K562 (cell line): ENCODE measurements around the gene CXCL6. TPM values are rescaled to one million over a fixed set of nuclear protein-coding genes. Genes with fewer than 3 reads are reported as not detected.

Experiments
- CBFA2T2 ChIP-seq: fragments of 450-650 bp; conservative IDR thresholded peaks from 2 replicates; pipeline ENCODE4 v1.6.1; 2017; ENCODE audit warnings: mild to moderate bottlenecking
- DIDO1 ChIP-seq: fragments of 450-650 bp; IDR thresholded peaks from 2 replicates; pipeline ENCODE4 v1.6.1; 2016; ENCODE audit warnings: low read depth, missing biosample characterization, missing genetic modification characterization
- ELF1 ChIP-seq: fragments of 200-800 bp; sonication (Bioruptor generic); IDR thresholded peaks from 2 replicates; pipeline ENCODE4 v1.6.1; 2016; ENCODE audit warnings: missing genetic modification characterization, missing compliant biosample characterization
- FOXK1 ChIP-seq: sonication (generic); formaldehyde crosslinking; IDR thresholded peaks from 2 replicates; pipeline ENCODE4 v1.8.0; 2022; ENCODE audit warnings: missing genetic modification reagents, mild to moderate bottlenecking, borderline replicate concordance
- FOXK2 ChIP-seq, 2 experiments: fragments of 450-650 bp; IDR thresholded peaks in 1 of 2; conservative IDR thresholded peaks in 1 of 2; 2 replicates each; pipeline ENCODE4 v1.6.1; 2016; ENCODE audit warnings: low read depth in 2 of 2, mild to moderate bottlenecking in 1 of 2
- FOXP1 ChIP-seq: sonication (generic); formaldehyde crosslinking; IDR thresholded peaks from 2 replicates; pipeline ENCODE4 v1.8.0; 2022; ENCODE audit warnings: mild to moderate bottlenecking, missing genetic modification reagents
- HDAC8 ChIP-seq: fragments of 450-650 bp; IDR thresholded peaks from 2 replicates; pipeline ENCODE4 v1.6.1; 2016; ENCODE audit warnings: mild to moderate bottlenecking, missing genetic modification characterization, moderate library complexity, missing compliant biosample characterization
- MAFG ChIP-seq: fragments of 450-650 bp; conservative IDR thresholded peaks from 2 replicates; pipeline ENCODE4 v1.6.1; 2016; ENCODE audit warnings: missing genetic modification characterization, missing compliant biosample characterization
- MAZ ChIP-seq, 2 experiments: fragments of 450-650 bp in 1 of 2; sonication (generic) in 1 of 2; formaldehyde crosslinking; IDR thresholded peaks in 1 of 2; conservative IDR thresholded peaks in 1 of 2; 2 replicates each; pipeline versions ENCODE4 v1.4.0 to v1.5.0; 2020; ENCODE audit warnings: mild to moderate bottlenecking in 1 of 2, missing genetic modification reagents in 1 of 2
- MCM7 ChIP-seq, 2 experiments: fragments of 450-650 bp; IDR thresholded peaks; 2 replicates each; pipeline ENCODE4 v1.6.1; 2016 to 2018
- NCOA4 ChIP-seq: fragments of 450-650 bp; IDR thresholded peaks from 2 replicates; pipeline ENCODE4 v1.6.1; 2018; ENCODE audit warnings: mild to moderate bottlenecking; ENCODE audit not compliant: partially characterized antibody
- NR2F6 ChIP-seq: fragments of 450-650 bp; formaldehyde crosslinking; IDR thresholded peaks from 2 replicates; pipeline ENCODE4 v1.4.0; 2020; ENCODE audit warnings: mild to moderate bottlenecking
- POLR3A ChIP-seq: IDR thresholded peaks from 2 replicates; pipeline ENCODE4 v1.6.1; 2011; ENCODE audit warnings: borderline replicate concordance, mild to moderate bottlenecking, moderate library complexity; ENCODE audit not compliant: insufficient read length, insufficient read depth; ENCODE audit errors: extremely low read depth
- PTRF ChIP-seq: fragments of 450-650 bp; IDR thresholded peaks from 2 replicates; pipeline ENCODE4 v1.6.1; 2016; ENCODE audit warnings: mild to moderate bottlenecking, missing genetic modification characterization, missing compliant biosample characterization
- PYGO2 ChIP-seq: fragments of 450-650 bp; IDR thresholded peaks from 2 replicates; pipeline ENCODE4 v1.6.1; 2016; ENCODE audit warnings: mild to moderate bottlenecking, missing genetic modification characterization, moderate library complexity, missing compliant biosample characterization
- RCOR1 ChIP-seq, 2 experiments: IDR thresholded peaks; 2 replicates each; pipeline ENCODE4 v1.6.1; 2012; ENCODE audit warnings: low read depth in 2 of 2, low read length in 2 of 2, borderline replicate concordance in 1 of 2, improper control_type of control experiment in 1 of 2
- SIX5 ChIP-seq, 2 experiments: IDR thresholded peaks; 2 replicates each; pipeline ENCODE4 v1.6.1; 2011; ENCODE audit warnings: low read length in 2 of 2, borderline replicate concordance in 1 of 2, low read depth in 1 of 2, mild to moderate bottlenecking in 1 of 2, moderate library complexity in 1 of 2; ENCODE audit not compliant: insufficient read depth in 1 of 2
- STAT5B ChIP-seq: fragments of 250-450 bp; sonication (Bioruptor Pico); IDR thresholded peaks from 2 replicates; pipeline ENCODE4 v1.8.0; 2021; ENCODE audit warnings: mild to moderate bottlenecking, inconsistent platforms
- TAF9B ChIP-seq: fragments of 450-650 bp; IDR thresholded peaks from 2 replicates; pipeline ENCODE4 v1.6.1; 2018; ENCODE audit warnings: mild to moderate bottlenecking; ENCODE audit not compliant: partially characterized antibody
- TBP ChIP-seq: optimal IDR thresholded peaks from 2 replicates; pipeline ENCODE3; 2011; ENCODE audit warnings: low read depth, low read length, improper control_type of control experiment
- ZNF347 ChIP-seq: fragments of 450-650 bp; formaldehyde crosslinking; IDR thresholded peaks from 2 replicates; pipeline ENCODE4 v1.4.0; 2020; ENCODE audit warnings: low read depth, mild to moderate bottlenecking, moderate library complexity
- ZNF668 ChIP-seq: fragments of 250-450 bp; sonication (Bioruptor Pico); IDR thresholded peaks from 2 replicates; pipeline ENCODE4 v1.8.0; 2022; ENCODE audit warnings: mild to moderate bottlenecking, inconsistent platforms
- ZNF766 ChIP-seq: fragments of 200-800 bp; sonication (Bioruptor generic); conservative IDR thresholded peaks from 2 replicates; pipeline ENCODE4 v1.6.1; 2016; ENCODE audit warnings: missing genetic modification characterization, missing compliant biosample characterization
- polyA plus RNA-seq, 8 experiments: library from polyadenylated mRNA; depleted of rRNA in 4 of 8; stranded (reverse) in 5 of 8; unstranded in 3 of 8; fragments of >200 nt; fragmentation: Nextera tagmentation in 2 of 8; fragmentation: Illumina TruSeq in 1 of 8; extraction: Ambion mirVana in 2 of 8; extraction: Trizol in 1 of 8; gene quantifications; 2 replicates each; pipeline versions ENCODE4 v1.2.1 to v1.2.3, GENCODE V29; 2011 to 2014; ENCODE audit warnings: inconsistent platforms in 1 of 8, missing spikeins in 1 of 8
- total RNA-seq, 7 experiments: library from RNA; depleted of rRNA in 6 of 7; stranded (reverse); fragments of >200 nt in 6 of 7; fragmentation: Illumina TruSeq in 2 of 7; extraction: Trizol in 2 of 7; gene quantifications; 2 replicates each; pipeline versions ENCODE4 v1.2.1 to v1.2.3, GENCODE V29; 2011 to 2021; ENCODE audit warnings: low replicate concordance in 1 of 7
- TF ChIP-seq, protein P1 (sequence below), 2 experiments: IDR thresholded peaks in 1 of 2; conservative IDR thresholded peaks in 1 of 2; 2 replicates each; pipeline ENCODE4 v1.6.1; 2016; ENCODE audit warnings: low read depth in 2 of 2, mild to moderate bottlenecking in 1 of 2, missing compliant biosample characterization in 1 of 2, missing genetic modification characterization in 1 of 2, moderate library complexity in 1 of 2
- TF ChIP-seq, protein P2 (sequence below), 2 experiments: fragments of 200-800 bp in 1 of 2; sonication (Bioruptor generic) in 1 of 2; sonication (generic) in 1 of 2; formaldehyde crosslinking in 1 of 2; IDR thresholded peaks in 1 of 2; conservative IDR thresholded peaks in 1 of 2; 2 replicates each; pipeline versions ENCODE4 v1.5.0 to v1.6.1; 2016 to 2020; ENCODE audit warnings: missing compliant biosample characterization in 1 of 2, missing genetic modification characterization in 1 of 2, missing genetic modification reagents in 1 of 2

Gene CXCL6
- total and polyA plus RNA-seq, 9 of the 15 experiments (the other 6 are each of a cell fraction or from before 2014, with no cell fraction given) = not detected

DNA sequence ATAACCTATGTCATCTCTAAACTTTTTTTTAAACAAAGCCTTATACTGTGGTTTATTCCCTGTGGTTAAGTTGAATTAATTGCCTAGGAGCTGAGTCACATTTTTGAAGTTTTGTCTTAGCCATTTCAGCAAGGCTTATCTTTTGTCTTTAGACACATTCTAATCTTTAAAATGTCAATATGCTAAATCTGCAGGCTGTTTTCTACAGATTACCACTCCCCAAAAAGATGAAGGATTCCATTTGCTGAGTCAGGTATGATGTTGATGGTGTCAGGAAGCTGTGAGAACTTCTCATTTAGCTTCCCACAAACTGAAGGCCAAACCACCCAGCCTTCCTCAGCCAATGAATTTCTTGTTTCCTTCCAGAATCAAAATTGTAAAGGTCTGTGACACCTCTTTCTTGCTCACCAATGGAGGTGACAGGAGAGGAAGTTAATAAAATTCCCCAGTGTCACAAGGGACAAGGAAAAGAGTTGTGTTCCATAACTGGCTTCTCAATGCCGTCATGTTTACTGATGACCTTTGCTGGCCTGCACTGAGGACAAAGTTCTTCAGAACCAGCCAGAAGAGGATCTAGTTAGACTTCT, 3.7 kb upstream of the CXCL6 start (continued):
- TF ChIP-seq, protein P1, sequence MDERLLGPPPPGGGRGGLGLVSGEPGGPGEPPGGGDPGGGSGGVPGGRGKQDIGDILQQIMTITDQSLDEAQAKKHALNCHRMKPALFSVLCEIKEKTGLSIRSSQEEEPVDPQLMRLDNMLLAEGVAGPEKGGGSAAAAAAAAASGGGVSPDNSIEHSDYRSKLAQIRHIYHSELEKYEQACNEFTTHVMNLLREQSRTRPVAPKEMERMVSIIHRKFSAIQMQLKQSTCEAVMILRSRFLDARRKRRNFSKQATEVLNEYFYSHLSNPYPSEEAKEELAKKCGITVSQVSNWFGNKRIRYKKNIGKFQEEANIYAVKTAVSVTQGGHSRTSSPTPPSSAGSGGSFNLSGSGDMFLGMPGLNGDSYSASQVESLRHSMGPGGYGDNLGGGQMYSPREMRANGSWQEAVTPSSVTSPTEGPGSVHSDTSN (CRISPR knock-in tag; IDR thresholded peaks at IDR 0.05; ENCODE audit: low read depth) = no peak
- TF ChIP-seq, protein P1 (tag; conservative IDR thresholded peaks at IDR 0.05; ENCODE audit: low read depth) = peak; percentile 64
- TF ChIP-seq, protein P2, sequence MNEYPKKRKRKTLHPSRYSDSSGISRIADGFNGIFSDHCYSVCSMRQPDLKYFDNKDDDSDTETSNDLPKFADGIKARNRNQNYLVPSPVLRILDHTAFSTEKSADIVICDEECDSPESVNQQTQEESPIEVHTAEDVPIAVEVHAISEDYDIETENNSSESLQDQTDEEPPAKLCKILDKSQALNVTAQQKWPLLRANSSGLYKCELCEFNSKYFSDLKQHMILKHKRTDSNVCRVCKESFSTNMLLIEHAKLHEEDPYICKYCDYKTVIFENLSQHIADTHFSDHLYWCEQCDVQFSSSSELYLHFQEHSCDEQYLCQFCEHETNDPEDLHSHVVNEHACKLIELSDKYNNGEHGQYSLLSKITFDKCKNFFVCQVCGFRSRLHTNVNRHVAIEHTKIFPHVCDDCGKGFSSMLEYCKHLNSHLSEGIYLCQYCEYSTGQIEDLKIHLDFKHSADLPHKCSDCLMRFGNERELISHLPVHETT (CRISPR knock-in tag; conservative IDR thresholded peaks at IDR 0.05 in 1 of 2, IDR thresholded peaks at IDR 0.05 in 1 of 2) = peak in 1 of 2 experiments; percentile 58; a peak in 1 of 4 replicates
- TF ChIP-seq NR2F6 = no peak
- TF ChIP-seq ELF1 = peak; percentile 39; the same call in 1 of the 2 replicates
- peak; percentile 87 for TF ChIP-seq FOXK2 (conservative IDR thresholded peaks at IDR 0.05 in 1 of 2, IDR thresholded peaks at IDR 0.05 in 1 of 2; ENCODE audit: low read depth in 2 of 2)
- no peak for TF ChIP-seq PYGO2
- no peak for TF ChIP-seq ZNF347
- TF ChIP-seq PTRF (tag) = no peak
- TF ChIP-seq MAZ (CRISPR knock-in tag; conservative IDR thresholded peaks at IDR 0.05 in 1 of 2, IDR thresholded peaks at IDR 0.05 in 1 of 2) = 0 out of 4 replicates have a peak, but pooled peaks of 1 of the 2 experiments have one; percentile 47
- no peak for TF ChIP-seq FOXP1 (CRISPR knock-in tag)
- TF ChIP-seq NCOA4 = no peak
- TF ChIP-seq FOXK1 (CRISPR knock-in tag) = no peak
- TF ChIP-seq ZNF766 (CRISPR knock-in tag) = peak; percentile 83
- no peak for TF ChIP-seq POLR3A
- TF ChIP-seq SIX5 (IDR thresholded peaks at IDR 0.05; ENCODE audit: borderline replicate concordance in 1 of 2, insufficient read depth in 1 of 2, low read depth in 1 of 2, low read length in 2 of 2) = no peak
- TF ChIP-seq DIDO1 = 0 out of 2 replicates have a peak, but pooled peaks have one; percentile 54
- TF ChIP-seq TAF9B = peak; percentile 39
- TF ChIP-seq TBP = no peak
- peak; percentile 92 for TF ChIP-seq CBFA2T2
- TF ChIP-seq STAT5B (CRISPR knock-in tag) = no peak
- peak; percentile 86 to 98 for TF ChIP-seq RCOR1 (IDR thresholded peaks at IDR 0.05; ENCODE audit: borderline replicate concordance in 1 of 2, low read depth in 2 of 2, low read length in 2 of 2)
- TF ChIP-seq HDAC8 = no peak
- no peak for TF ChIP-seq ZNF668 (CRISPR knock-in tag)
- TF ChIP-seq MAFG (tag) = peak; percentile 97
- no peak for TF ChIP-seq MCM7 (IDR thresholded peaks at IDR 0.05)
